Retinal pigment epithelial cell (primary cell): ENCODE results near the gene RTL10.

Experiments
- DNase-seq: peaks from one replicate; pipeline ENCODE4 v3.0.0-alpha.2; 2010; ENCODE audit warnings: low read depth
- H3K4me3 ChIP-seq: 2 replicates; pipeline ENCODE4 v1.5.1; 2011; ENCODE audit warnings: mild to moderate bottlenecking, low read length, control low read depth, moderate library complexity
- TF ChIP-seq, protein P1 (sequence below): conservative IDR thresholded peaks from 2 replicates; pipeline ENCODE4 v1.5.1; 2011; ENCODE audit warnings: low read depth, low read length, control low read depth, inconsistent platforms

The RTL10 gene

GRCh38 chr22:19811811-19812771 is 42.6 kb downstream of the RTL10 start:
- no peak overlapping the region for H3K4me3 ChIP-seq
- TF ChIP-seq, protein P1, sequence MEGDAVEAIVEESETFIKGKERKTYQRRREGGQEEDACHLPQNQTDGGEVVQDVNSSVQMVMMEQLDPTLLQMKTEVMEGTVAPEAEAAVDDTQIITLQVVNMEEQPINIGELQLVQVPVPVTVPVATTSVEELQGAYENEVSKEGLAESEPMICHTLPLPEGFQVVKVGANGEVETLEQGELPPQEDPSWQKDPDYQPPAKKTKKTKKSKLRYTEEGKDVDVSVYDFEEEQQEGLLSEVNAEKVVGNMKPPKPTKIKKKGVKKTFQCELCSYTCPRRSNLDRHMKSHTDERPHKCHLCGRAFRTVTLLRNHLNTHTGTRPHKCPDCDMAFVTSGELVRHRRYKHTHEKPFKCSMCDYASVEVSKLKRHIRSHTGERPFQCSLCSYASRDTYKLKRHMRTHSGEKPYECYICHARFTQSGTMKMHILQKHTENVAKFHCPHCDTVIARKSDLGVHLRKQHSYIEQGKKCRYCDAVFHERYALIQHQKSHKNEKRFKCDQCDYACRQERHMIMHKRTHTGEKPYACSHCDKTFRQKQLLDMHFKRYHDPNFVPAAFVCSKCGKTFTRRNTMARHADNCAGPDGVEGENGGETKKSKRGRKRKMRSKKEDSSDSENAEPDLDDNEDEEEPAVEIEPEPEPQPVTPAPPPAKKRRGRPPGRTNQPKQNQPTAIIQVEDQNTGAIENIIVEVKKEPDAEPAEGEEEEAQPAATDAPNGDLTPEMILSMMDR, result no peak
- no peak for DNase-seq

GRCh38 chr22:19811211-19811621 is 43.5 kb downstream of the RTL10 start:
- no peak for DNase-seq
- TF ChIP-seq, protein P1, result no peak

GRCh38 chr22:19810381-19811201 is 44.1 kb downstream of the RTL10 start:
- no peak for DNase-seq
- TF ChIP-seq, protein P1, result no peak
- H3K4me3 ChIP-seq, result no peak overlapping the region

More at GRCh38 chr22:19811211-19811621, 43.5 kb downstream of the RTL10 start:
- no peak overlapping the region for H3K4me3 ChIP-seq

DNA sequence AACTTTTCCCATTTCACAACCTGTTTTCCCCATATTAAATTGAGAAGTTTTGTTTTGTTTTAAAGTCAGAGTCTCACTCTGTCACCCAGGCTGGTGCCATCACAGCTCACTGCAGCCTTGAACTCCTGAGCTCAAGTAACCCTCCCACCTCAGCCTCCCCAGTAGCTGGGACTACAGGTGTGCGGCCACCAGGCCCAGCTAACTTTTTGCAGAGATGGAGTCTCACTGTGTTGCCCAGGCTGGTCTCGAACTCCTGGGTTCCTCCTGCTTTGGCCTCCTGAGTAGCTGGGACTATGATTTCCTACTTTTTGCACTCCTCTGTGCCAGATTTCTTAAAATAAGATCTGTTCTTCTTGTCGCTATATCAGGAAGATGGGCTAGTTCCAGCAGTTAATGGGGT is 44.9 kb downstream of the RTL10 start:
- TF ChIP-seq, protein P1, result no peak
- no peak for DNase-seq
- no peak overlapping the region for H3K4me3 ChIP-seq

DNA sequence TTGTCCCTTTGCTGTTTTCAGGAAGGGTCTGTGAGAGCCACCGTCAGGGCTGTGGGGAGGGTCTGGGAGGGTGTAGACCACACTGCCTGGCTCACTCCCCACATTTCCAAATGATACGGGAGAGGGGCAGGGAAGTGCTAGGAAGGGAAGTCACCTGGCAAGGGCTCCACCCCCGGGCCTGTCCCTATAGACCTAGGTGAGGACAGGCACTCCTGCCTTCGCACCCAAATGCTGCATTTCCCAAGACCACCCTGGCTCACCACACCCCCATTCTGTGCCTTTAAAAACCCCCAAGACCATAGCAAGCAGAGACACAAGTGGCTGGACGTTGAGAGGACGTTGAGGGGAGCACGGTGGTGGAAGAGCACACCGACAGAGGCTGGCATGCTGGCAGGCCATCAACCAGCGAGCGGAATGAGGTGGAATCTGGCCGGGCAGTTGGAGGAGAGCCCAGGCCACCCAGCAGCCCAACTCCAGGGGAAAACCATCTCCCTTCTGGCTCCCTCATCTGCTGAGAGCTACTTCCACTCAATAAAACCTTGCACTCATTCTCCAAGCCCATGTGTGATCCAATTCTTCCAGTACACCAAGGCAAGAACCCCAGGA is 45.7 kb downstream of the RTL10 start:
- no peak for DNase-seq
- TF ChIP-seq, protein P1, result no peak
- no peak overlapping the region for H3K4me3 ChIP-seq

GRCh38 chr22:19807914-19808872 is 46.5 kb downstream of the RTL10 start:
- TF ChIP-seq, protein P1, result no peak
- H3K4me3 ChIP-seq, result no peak overlapping the region
- DNase-seq, result no peak
